SKM-1 treated with dmso at 0.1 percent for 144 hours (cell line): ENCODE results near the gene ERC1.

Experiments
- DNase-seq: peaks from one replicate; lab custom pipeline; 2025; ENCODE audit not compliant: unreplicated experiment; lab: John Stamatoyannopoulos, UW

Gene ERC1

GRCh38 chr12:1428671-1429070 is 437.6 kb downstream of the ERC1 start:
- DNase-seq = no peak

GRCh38 chr12:1429980-1430379 is 439.0 kb downstream of the ERC1 start:
- DNase-seq = no peak

GRCh38 chr12:1434296-1434955 is 443.4 kb downstream of the ERC1 start:
- DNase-seq = no peak

- no peak for DNase-seq
Observed at GRCh38 chr12:1435044-1435443, 444.0 kb downstream of the ERC1 start.

GRCh38 chr12:1435456-1435855 is 444.4 kb downstream of the ERC1 start:
- DNase-seq = no peak

GRCh38 chr12:1436015-1436414 is 445.0 kb downstream of the ERC1 start:
- no peak for DNase-seq

- DNase-seq = no peak
Observed at GRCh38 chr12:1436981-1437380, 446.0 kb downstream of the ERC1 start.

GRCh38 chr12:1439201-1439600 is 448.2 kb downstream of the ERC1 start:
- no peak for DNase-seq

GRCh38 chr12:1439687-1440086 is 448.7 kb downstream of the ERC1 start:
- no peak for DNase-seq

GRCh38 chr12:1443421-1444141 is 452.6 kb downstream of the ERC1 start:
- no peak for DNase-seq

- DNase-seq = no peak
Observed at GRCh38 chr12:1444142-1444516, 453.1 kb downstream of the ERC1 start.

GRCh38 chr12:1445807-1446206 is 454.8 kb downstream of the ERC1 start:
- DNase-seq = no peak

GRCh38 chr12:1448336-1448735 is 457.3 kb downstream of the ERC1 start:
- no peak for DNase-seq

- no peak for DNase-seq
Observed at GRCh38 chr12:1453810-1454209, 462.8 kb downstream of the ERC1 start.

- no peak for DNase-seq
Observed at GRCh38 chr12:1456885-1457284, 465.9 kb downstream of the ERC1 start.

- no peak for DNase-seq
Observed at GRCh38 chr12:1457901-1458300, 466.9 kb downstream of the ERC1 start.

GRCh38 chr12:1459339-1459738 is 468.3 kb downstream of the ERC1 start:
- no peak for DNase-seq

GRCh38 chr12:1463073-1463905 is 472.3 kb downstream of the ERC1 start:
- DNase-seq = no peak

GRCh38 chr12:1464925-1465324 is 473.9 kb downstream of the ERC1 start:
- DNase-seq = no peak

GRCh38 chr12:1465990-1466389 is 475.0 kb downstream of the ERC1 start:
- no peak for DNase-seq

- no peak for DNase-seq
Observed at GRCh38 chr12:1466481-1467154, 475.6 kb downstream of the ERC1 start.
